GM18498 (cell line): ENCODE data around the gene EVPLL.
"Not testable (repeated sequence)": the region's sequence is repeated elsewhere in the genome, so short reads cannot be mapped to it uniquely, and the experiment has no call there.

Experiments used
- ATAC-seq: cut with Tn5 transposase; IDR thresholded peaks from one replicate; pipeline ENCODE4 v1.9.1; 2021; ENCODE audit warnings: mild to moderate bottlenecking, moderate library complexity; ENCODE audit not compliant: unreplicated experiment

EVPLL gene

DNA sequence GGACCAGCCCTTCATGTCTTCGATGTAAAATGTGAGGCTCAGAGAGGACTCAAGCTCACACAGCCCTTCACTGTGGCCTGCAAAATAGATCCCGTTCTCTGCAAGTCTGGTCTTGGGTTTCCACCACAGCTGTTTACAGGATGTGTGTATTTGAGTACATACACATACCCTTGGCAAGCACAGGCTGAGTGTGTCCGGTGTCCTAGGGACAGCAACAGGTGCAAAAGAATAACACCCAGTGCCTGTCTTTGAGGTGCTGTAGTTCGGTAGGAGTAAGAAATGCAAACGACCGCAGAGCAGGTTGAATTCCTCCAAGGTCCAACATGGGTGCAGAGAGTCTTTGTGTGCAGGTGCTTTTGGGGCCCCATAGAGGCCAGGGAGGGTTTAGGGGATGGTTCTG lies 44.9 kb downstream of the EVPLL start:
- ATAC-seq: not testable (repeated sequence)

DNA sequence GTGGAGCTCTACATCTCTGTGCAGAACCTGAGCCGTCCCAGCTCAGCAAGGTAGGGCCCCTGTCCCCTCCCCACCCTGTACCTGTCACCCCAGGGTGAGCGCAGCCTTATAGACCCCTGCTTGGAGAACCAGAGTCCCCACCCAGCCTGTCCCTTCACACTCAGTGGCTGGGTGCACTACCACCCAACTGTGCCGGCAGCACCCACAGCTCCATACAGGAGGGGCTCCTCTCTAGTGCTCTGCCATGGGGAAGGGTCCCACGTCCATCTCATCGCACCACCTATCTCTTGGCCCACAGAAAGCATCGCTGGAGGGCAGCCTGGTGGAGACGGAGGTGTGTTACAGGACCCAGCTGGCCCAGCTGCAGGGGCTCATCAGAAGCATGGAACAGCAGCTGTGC lies 45.4 kb downstream of the EVPLL start:
- ATAC-seq: not testable (repeated sequence)

DNA sequence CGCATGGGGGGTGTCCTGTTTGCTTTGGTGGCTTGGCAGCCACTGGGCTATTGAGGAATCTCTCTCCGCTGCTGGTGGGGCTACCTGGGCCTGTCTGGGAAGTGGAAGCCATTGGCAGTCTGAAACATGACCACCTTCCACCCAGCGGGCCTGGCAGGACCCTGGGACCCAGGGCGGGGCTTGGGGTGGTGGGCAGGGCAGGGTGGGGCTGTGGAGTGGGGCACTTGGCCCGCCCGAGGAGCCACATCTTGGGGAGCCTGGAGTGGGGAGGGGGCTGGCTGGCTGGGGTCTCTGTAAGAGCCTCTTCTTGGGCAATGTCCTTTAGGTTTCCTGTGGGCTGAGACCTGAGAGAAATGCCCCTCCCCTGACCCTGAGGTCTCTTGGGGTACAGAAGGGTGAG lies 48.0 kb downstream of the EVPLL start:
- ATAC-seq: not testable (repeated sequence)

DNA sequence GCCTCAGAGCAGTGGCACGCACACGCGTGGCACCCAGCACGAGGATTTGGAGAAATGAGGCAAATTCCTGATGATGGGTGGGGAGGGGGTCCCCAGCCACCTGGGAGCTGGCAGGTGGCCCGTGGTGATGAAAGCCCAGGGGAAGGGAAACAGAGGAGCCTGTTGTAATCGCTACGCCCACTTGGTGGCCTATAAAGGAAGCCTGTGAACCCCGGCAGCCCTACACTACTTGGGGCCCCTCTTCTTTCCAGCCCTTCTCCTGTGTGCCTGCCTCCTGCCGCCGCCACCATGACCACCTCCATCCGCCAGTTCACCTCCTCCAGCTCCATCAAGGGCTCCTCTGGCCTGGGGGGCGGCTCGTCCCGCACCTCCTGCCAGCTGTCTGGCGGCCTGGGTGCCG lies 49.1 kb downstream of the EVPLL start:
- ATAC-seq: not testable (repeated sequence)

DNA sequence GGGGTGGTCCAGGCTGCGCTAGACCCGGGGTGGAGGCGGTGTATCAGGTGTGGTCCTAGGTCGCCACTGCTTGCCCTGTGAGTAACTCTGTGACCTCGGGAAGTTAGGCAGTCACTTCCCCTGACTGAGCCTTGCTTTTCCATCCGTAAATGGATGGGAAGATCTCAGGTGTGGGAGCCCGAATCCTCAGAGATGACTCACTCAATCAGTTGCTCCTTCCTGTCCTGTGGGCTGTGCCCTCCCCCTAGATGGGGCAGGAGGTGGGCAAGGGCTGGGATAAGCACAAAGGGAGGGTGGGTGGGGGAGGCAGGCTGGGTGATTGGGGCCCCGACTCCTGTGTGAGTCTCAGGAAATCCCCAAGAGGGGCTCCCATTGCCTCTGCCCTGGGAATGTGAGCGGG lies 54.6 kb downstream of the EVPLL start:
- ATAC-seq: not testable (repeated sequence)
